SU-DHL-6 (cell line): ENCODE measurements around the gene NID1.
"Not testable (repeated sequence)": the region's sequence is repeated elsewhere in the genome, so short reads cannot be mapped to it uniquely, and the experiment has no call there.

ENCODE experiments used
- H2AFZ ChIP-seq: fragments of 200-600 bp; sonication (generic); 2 replicates; pipeline ENCODE4 v1.6.1; 2014; ENCODE audit warnings: low read depth, mild to moderate bottlenecking, moderate library complexity, mixed read lengths, antibody characterized with exemption, low read length; ENCODE audit not compliant: severe bottlenecking
- H3F3A ChIP-seq: fragments of 200-600 bp; shearing (Covaris generic); 2 replicates; pipeline ENCODE4 v1.6.0; 2016; ENCODE audit warnings: antibody characterized with exemption, mild to moderate bottlenecking; ENCODE audit not compliant: insufficient read depth
- H3K27ac ChIP-seq: fragments of 200-600 bp; sonication (generic); 2 replicates; pipeline ENCODE4 v1.5.1; 2016; ENCODE audit warnings: low read depth, mild to moderate bottlenecking, low read length, moderate library complexity, mixed read lengths
- H3K27me3 ChIP-seq: fragments of 200-600 bp; sonication (generic), shearing (Covaris generic); 2 replicates; pipeline ENCODE4 v1.6.0; 2014; ENCODE audit warnings: mild to moderate bottlenecking, low read length
- H3K36me3 ChIP-seq: fragments of 200-600 bp; sonication (generic); 2 replicates; pipeline ENCODE4 v1.6.1; 2014; ENCODE audit warnings: mild to moderate bottlenecking, low read length, mixed read lengths
- H3K4me2 ChIP-seq: fragments of 300-600, 200-600 bp; shearing (Covaris generic), sonication (generic); 2 replicates; pipeline ENCODE4 v1.6.0; 2014; ENCODE audit warnings: low read length, low read depth, mild to moderate bottlenecking; ENCODE audit not compliant: poor library complexity, severe bottlenecking
- H3K4me3 ChIP-seq: fragments of 200-600 bp; sonication (generic); 2 replicates; pipeline ENCODE4 v1.5.1; 2014; ENCODE audit warnings: antibody characterized with exemption, low read length, mild to moderate bottlenecking, mixed read lengths; ENCODE audit not compliant: insufficient read depth, poor library complexity, severe bottlenecking
- H3K79me2 ChIP-seq: fragments of 200-600 bp; sonication (generic); 2 replicates; pipeline ENCODE4 v1.6.1; 2014; ENCODE audit warnings: mild to moderate bottlenecking, low read length, moderate library complexity; ENCODE audit not compliant: insufficient read depth
- H3K9ac ChIP-seq: fragments of 200-600 bp; sonication (generic); 2 replicates; pipeline ENCODE4 v1.7.0; 2014; ENCODE audit warnings: mild to moderate bottlenecking, low read length
- H3K9me2 ChIP-seq: fragments of 200-600 bp; sonication (generic); replicated peaks from 2 replicates; pipeline ENCODE4 v1.6.1; 2014; ENCODE audit warnings: low read length; ENCODE audit not compliant: insufficient read depth
- H3K9me3 ChIP-seq: fragments of 200-600 bp; sonication (generic); 2 replicates; pipeline ENCODE4 v1.6.1; 2014; ENCODE audit warnings: low read length, mixed read lengths; ENCODE audit not compliant: insufficient read depth
- H4K20me1 ChIP-seq: fragments of 200-600 bp; sonication (generic); 2 replicates; pipeline ENCODE4 v1.6.1; 2014; ENCODE audit warnings: low read depth, mild to moderate bottlenecking, antibody characterized with exemption, low read length, moderate library complexity, mixed read lengths
- EZH2phosphoT487 ChIP-seq: fragments of 200-600 bp; sonication (generic), shearing (Covaris generic); conservative IDR thresholded peaks from 2 replicates; pipeline ENCODE4 v1.6.1; 2018; ENCODE audit warnings: mild to moderate bottlenecking, antibody characterized with exemption, low read length, moderate library complexity, mixed read lengths
- TF ChIP-seq, protein P1 (sequence below): fragments of 200-600 bp; sonication (generic); IDR thresholded peaks from one replicate; pipeline ENCODE4 v1.5.1; 2017; ENCODE audit warnings: antibody characterized with exemption, mild to moderate bottlenecking, low read length, moderate library complexity; ENCODE audit not compliant: insufficient read depth, poor library complexity, severe bottlenecking

Gene NID1

DNA sequence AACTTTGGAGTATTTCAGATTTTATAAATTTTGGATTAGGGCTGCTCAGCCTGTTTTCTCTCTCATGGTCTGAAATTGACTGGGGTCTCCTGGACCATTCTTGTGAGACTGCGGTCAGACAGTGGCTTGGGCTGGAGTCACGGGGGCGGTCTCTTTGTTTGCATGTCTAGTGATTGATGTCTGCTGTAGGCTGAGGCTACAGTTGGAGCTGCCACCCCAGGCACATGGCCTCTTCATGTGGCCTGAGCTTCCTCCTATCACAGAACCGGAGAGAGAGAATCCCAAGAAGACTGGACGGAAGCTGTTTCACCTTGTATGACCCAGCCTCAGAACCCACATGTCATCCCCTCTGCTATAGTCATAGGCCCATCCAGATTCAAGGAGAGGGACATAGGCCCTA is 96.1 kb downstream of the NID1 start:
- H3K27me3 ChIP-seq = no peaks in the 10 kb centered on the region
- H3K9ac ChIP-seq = no peak overlapping the region
- TF ChIP-seq EZH2phosphoT487 = no peak
- H3K9me2 ChIP-seq = no peaks in the 10 kb centered on the region
- no peaks in the 10 kb centered on the region; the same call in 1 of the 2 replicates for H3F3A ChIP-seq
- H3K4me2 ChIP-seq = no peak overlapping the region
- no peak overlapping the region for H2AFZ ChIP-seq
- H3K36me3 ChIP-seq = no peaks in the 10 kb centered on the region
- H3K27ac ChIP-seq = no peak overlapping the region
- H4K20me1 ChIP-seq = no peaks in the 10 kb centered on the region
- H3K79me2 ChIP-seq = no peaks in the 10 kb centered on the region
- no peak overlapping the region for H3K4me3 ChIP-seq
- H3K9me3 ChIP-seq = no peaks in the 10 kb centered on the region

DNA sequence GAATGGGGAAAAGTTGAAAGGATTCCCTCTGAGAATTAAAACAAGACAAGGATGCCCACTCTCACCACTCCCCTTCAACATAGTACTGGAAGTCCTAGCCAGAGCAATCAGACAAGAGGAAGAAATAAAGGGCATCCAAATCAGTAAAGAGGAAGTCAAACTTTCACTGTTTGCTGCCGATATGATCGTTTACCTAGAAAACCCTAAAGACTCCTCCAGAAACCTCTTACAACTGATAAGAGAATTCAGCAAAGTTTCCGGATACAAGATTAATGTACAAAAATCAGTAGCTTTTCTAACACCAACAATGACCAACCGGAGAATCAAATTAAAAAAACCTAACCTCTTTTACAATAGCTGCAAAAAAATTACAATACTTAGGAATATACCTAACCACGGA is 98.8 kb downstream of the NID1 start:
- H3K9me3 ChIP-seq, H3K9me2 ChIP-seq, H2AFZ ChIP-seq, H3K4me2 ChIP-seq, H4K20me1 ChIP-seq, H3F3A ChIP-seq, H3K79me2 ChIP-seq, H3K9ac ChIP-seq, H3K4me3 ChIP-seq, H3K27me3 ChIP-seq, H3K27ac ChIP-seq, H3K36me3 ChIP-seq: not testable (repeated sequence)

DNA sequence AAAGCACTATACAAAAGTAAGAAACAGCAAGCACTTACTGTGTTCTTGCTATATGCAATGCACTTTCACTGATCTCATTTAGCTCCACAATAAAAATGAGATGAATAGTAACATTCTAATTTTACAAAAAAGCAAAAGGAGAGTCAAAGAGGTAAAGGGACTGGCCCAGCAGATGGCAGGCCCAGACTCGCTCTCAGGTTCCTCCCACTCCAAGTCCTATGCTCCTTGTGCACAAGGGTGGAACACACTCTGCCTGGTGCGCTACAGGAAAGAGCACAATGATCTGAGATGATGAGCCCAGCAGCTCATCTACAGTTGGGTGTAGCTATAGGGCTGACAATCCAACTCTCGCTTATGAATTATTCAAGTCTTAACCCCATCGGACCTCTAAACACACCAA is 104.1 kb downstream of the NID1 start:
- H3K9me2 ChIP-seq = no peaks in the 10 kb centered on the region
- H3K36me3 ChIP-seq = no peaks in the 10 kb centered on the region
- no peak overlapping the region for H2AFZ ChIP-seq
- no peaks in the 10 kb centered on the region for H3K27me3 ChIP-seq
- H3K9ac ChIP-seq = no peak overlapping the region
- H3K9me3 ChIP-seq = no peaks in the 10 kb centered on the region
- H3K4me2 ChIP-seq = no peak overlapping the region
- no peak overlapping the region for H3K27ac ChIP-seq
- no peaks in the 10 kb centered on the region for H4K20me1 ChIP-seq
- H3K79me2 ChIP-seq = no peaks in the 10 kb centered on the region
- H3F3A ChIP-seq = peaks cover 3% of the 10 kb centered on the region; the same call in 1 of the 2 replicates
- H3K4me3 ChIP-seq = no peak overlapping the region
- TF ChIP-seq, protein P1, sequence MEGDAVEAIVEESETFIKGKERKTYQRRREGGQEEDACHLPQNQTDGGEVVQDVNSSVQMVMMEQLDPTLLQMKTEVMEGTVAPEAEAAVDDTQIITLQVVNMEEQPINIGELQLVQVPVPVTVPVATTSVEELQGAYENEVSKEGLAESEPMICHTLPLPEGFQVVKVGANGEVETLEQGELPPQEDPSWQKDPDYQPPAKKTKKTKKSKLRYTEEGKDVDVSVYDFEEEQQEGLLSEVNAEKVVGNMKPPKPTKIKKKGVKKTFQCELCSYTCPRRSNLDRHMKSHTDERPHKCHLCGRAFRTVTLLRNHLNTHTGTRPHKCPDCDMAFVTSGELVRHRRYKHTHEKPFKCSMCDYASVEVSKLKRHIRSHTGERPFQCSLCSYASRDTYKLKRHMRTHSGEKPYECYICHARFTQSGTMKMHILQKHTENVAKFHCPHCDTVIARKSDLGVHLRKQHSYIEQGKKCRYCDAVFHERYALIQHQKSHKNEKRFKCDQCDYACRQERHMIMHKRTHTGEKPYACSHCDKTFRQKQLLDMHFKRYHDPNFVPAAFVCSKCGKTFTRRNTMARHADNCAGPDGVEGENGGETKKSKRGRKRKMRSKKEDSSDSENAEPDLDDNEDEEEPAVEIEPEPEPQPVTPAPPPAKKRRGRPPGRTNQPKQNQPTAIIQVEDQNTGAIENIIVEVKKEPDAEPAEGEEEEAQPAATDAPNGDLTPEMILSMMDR = no peak
- no peak for TF ChIP-seq EZH2phosphoT487

DNA sequence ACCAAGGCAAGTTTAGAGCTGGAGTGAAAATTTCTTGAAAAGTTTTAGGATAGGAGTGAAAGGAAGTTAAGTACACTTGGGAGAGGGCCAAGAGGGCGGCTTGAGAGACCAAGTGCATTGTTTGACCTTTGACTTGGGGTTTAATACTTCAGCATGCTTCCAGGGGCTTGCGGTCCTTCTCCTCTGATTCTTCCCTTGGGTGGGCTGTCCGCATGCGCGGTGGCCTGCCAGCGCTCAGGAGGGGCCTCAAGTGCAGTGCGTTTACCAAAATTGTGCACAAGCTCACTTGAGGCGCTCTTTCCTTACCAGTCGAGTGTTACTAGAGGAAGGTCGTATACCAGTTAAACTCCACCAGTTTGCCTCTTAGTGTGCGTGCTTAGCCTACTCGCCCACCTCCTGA is 106.9 kb downstream of the NID1 start:
- no peak overlapping the region for H3K9ac ChIP-seq
- H3F3A ChIP-seq = peaks cover 13% of the 10 kb centered on the region; the same call in 1 of the 2 replicates
- no peak overlapping the region for H2AFZ ChIP-seq
- no peaks in the 10 kb centered on the region for H3K79me2 ChIP-seq
- H3K4me2 ChIP-seq = no peak overlapping the region
- no peaks in the 10 kb centered on the region for H3K9me2 ChIP-seq
- no peaks in the 10 kb centered on the region for H4K20me1 ChIP-seq
- no peak overlapping the region for H3K4me3 ChIP-seq
- no peak overlapping the region for H3K27ac ChIP-seq
- TF ChIP-seq EZH2phosphoT487 = no peak
- TF ChIP-seq, protein P1 = no peak
- H3K36me3 ChIP-seq = no peaks in the 10 kb centered on the region
- no peaks in the 10 kb centered on the region for H3K27me3 ChIP-seq
- H3K9me3 ChIP-seq = no peaks in the 10 kb centered on the region
